Keratinocyte (primary cell): ENCODE results near the gene SEMA3D.

Experiments used
- CTCF ChIP-seq, 3 experiments: IDR thresholded peaks in 1 of 3; conservative IDR thresholded peaks in 1 of 3; optimal IDR thresholded peaks in 1 of 3; 2 replicates in 2 of 3; 3 replicates in 1 of 3; pipeline versions ENCODE3 to v1.5.1; 2011; ENCODE audit warnings: low read length in 3 of 3, mild to moderate bottlenecking in 3 of 3, moderate library complexity in 2 of 3, control low read depth in 1 of 3, inconsistent platforms in 1 of 3; ENCODE audit not compliant: insufficient read depth in 2 of 3; ENCODE audit errors: extremely low read depth in 1 of 3
- EZH2 ChIP-seq: IDR thresholded peaks from one replicate; pipeline ENCODE4 v1.6.1; 2012; ENCODE audit warnings: inconsistent platforms, mild to moderate bottlenecking, low read length, moderate library complexity

DNA sequence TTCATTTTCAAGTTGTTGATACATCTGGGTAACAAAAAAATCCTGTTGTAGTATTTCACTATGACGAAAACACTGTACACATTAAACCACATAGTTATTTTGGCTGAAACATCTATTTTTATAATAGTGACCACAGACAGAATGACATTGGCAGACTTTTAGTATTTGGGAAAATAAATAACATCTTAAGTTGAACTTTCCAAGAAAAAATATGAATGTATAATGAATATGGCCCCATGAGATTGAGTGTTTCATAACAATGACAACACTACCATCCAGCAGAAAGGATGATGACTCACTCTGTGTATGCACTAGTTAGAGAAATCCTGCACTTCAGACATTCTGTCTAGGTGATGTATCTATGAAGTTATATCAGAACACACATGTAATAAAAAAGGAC lies 118.1 kb downstream of the SEMA3D start:
- TF ChIP-seq CTCF (optimal IDR thresholded peaks at IDR 0.05 in 1 of 3, IDR thresholded peaks at IDR 0.05 in 1 of 3, conservative IDR thresholded peaks at IDR 0.05 in 1 of 3; ENCODE audit: extremely low read depth in 1 of 3, insufficient read depth in 2 of 3, low read length in 3 of 3) (no peak), EZH2 (no peak)
